ENCODE data around the gene GFRA1. TPM values are rescaled to one million over a fixed set of nuclear protein-coding genes. Genes with fewer than 3 reads are reported as not detected.

Gene GFRA1
- total RNA-seq, 1 experiment from 2014 or later, result 0.30 TPM

DNA sequence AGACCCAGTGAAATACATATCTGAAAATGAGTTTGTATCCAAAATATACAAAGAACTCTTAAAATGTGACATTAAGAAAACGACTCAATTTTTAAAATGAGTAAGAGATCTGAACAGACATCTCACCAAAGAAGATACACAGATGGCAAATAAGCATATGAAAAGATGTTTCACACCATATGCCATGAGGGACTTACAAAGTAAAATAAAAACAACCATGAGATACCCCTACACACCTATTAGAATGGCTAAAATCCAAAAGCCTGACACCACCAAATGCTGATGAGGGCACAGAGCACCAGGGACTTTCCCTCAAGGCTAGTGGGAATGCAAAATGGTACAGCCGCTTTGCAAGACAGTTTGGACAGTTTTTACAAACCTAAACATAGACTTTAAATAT lies 27.9 kb downstream of the GFRA1 start:
- ATAC-seq, result no peak
- Histone ChIP-seq H3K4me3 (replicated peaks in 1 of 2; ENCODE audit: low read depth in 1 of 2, low read length in 2 of 2) (no peak overlapping the region), H2AFZ (ENCODE audit: low read depth, low read length, poor library complexity, severe bottlenecking) (no peak overlapping the region), H3K4me1 (ENCODE audit: control insufficient read depth in 1 of 2, insufficient read depth in 2 of 2, low read length in 2 of 2) (no peaks in the 10 kb centered on the region), H3K79me2 (ENCODE audit: insufficient read depth, low read length) (no peaks in the 10 kb centered on the region), H3K9me3 (ENCODE audit: control insufficient read depth in 1 of 2, insufficient read depth in 1 of 2, low read depth in 1 of 2, low read length in 2 of 2) (no peaks in the 10 kb centered on the region), H3K36me3 (ENCODE audit: control insufficient read depth in 1 of 2, insufficient read depth in 2 of 2, low read length in 2 of 2) (no peaks in the 10 kb centered on the region), H3K9ac (ENCODE audit: low read length) (no peak overlapping the region), H3K9me2 (ENCODE audit: insufficient read depth) (no peaks in the 10 kb centered on the region), H3K27ac (ENCODE audit: low read depth, low read length) (no peak overlapping the region), H3K27me3 (ENCODE audit: insufficient read depth, low read length) (peaks cover 29% of the 10 kb centered on the region), H4K20me1 (ENCODE audit: insufficient read depth) (no peaks in the 10 kb centered on the region), H3K4me2 (ENCODE audit: low read length) (no peak overlapping the region)
- POLR2A ChIA-PET, result no interaction called here
- CTCF ChIA-PET, result no interaction called here
- TF ChIP-seq CEBPB (IDR thresholded peaks at IDR 0.05; ENCODE audit: low read depth) (no peak), FOSL1 (IDR thresholded peaks at IDR 0.05; ENCODE audit: low read depth) (no peak), SP1 (IDR thresholded peaks at IDR 0.05; ENCODE audit: low read depth) (no peak), POLR2A (IDR thresholded peaks at IDR 0.05; ENCODE audit: borderline replicate concordance, extremely low read depth, insufficient read depth, insufficient read length) (no peak), ZNF274 (IDR thresholded peaks at IDR 0.05; ENCODE audit: low read depth, low read length) (no peak), EZH2 (IDR thresholded peaks at IDR 0.05) (no peak), ELF1 (IDR thresholded peaks at IDR 0.05; ENCODE audit: borderline replicate concordance, low read depth) (no peak), POLR2AphosphoS5 (IDR thresholded peaks at IDR 0.05; ENCODE audit: low read depth, low read length) (no peak), SRF (IDR thresholded peaks at IDR 0.05; ENCODE audit: low read depth) (no peak), RAD21 (IDR thresholded peaks at IDR 0.05; ENCODE audit: low read depth) (no peak), EZH2phosphoT487 (IDR thresholded peaks at IDR 0.05; ENCODE audit: borderline replicate concordance) (no peak), ZFX (IDR thresholded peaks at IDR 0.05) (no peak), EGR1 (IDR thresholded peaks at IDR 0.05; ENCODE audit: low read depth) (no peak), YY1 (IDR thresholded peaks at IDR 0.05; ENCODE audit: extremely low read depth, insufficient replicate concordance, low read depth, low read length) (no peak), CBX3 (IDR thresholded peaks at IDR 0.05; ENCODE audit: low read depth) (no peak), SIN3A (IDR thresholded peaks at IDR 0.05; ENCODE audit: low read depth) (no peak)
- TF ChIP-seq, protein P1, sequence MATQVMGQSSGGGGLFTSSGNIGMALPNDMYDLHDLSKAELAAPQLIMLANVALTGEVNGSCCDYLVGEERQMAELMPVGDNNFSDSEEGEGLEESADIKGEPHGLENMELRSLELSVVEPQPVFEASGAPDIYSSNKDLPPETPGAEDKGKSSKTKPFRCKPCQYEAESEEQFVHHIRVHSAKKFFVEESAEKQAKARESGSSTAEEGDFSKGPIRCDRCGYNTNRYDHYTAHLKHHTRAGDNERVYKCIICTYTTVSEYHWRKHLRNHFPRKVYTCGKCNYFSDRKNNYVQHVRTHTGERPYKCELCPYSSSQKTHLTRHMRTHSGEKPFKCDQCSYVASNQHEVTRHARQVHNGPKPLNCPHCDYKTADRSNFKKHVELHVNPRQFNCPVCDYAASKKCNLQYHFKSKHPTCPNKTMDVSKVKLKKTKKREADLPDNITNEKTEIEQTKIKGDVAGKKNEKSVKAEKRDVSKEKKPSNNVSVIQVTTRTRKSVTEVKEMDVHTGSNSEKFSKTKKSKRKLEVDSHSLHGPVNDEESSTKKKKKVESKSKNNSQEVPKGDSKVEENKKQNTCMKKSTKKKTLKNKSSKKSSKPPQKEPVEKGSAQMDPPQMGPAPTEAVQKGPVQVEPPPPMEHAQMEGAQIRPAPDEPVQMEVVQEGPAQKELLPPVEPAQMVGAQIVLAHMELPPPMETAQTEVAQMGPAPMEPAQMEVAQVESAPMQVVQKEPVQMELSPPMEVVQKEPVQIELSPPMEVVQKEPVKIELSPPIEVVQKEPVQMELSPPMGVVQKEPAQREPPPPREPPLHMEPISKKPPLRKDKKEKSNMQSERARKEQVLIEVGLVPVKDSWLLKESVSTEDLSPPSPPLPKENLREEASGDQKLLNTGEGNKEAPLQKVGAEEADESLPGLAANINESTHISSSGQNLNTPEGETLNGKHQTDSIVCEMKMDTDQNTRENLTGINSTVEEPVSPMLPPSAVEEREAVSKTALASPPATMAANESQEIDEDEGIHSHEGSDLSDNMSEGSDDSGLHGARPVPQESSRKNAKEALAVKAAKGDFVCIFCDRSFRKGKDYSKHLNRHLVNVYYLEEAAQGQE (IDR thresholded peaks at IDR 0.05; ENCODE audit: low read depth), result no peak
- TF ChIP-seq, protein P2, sequence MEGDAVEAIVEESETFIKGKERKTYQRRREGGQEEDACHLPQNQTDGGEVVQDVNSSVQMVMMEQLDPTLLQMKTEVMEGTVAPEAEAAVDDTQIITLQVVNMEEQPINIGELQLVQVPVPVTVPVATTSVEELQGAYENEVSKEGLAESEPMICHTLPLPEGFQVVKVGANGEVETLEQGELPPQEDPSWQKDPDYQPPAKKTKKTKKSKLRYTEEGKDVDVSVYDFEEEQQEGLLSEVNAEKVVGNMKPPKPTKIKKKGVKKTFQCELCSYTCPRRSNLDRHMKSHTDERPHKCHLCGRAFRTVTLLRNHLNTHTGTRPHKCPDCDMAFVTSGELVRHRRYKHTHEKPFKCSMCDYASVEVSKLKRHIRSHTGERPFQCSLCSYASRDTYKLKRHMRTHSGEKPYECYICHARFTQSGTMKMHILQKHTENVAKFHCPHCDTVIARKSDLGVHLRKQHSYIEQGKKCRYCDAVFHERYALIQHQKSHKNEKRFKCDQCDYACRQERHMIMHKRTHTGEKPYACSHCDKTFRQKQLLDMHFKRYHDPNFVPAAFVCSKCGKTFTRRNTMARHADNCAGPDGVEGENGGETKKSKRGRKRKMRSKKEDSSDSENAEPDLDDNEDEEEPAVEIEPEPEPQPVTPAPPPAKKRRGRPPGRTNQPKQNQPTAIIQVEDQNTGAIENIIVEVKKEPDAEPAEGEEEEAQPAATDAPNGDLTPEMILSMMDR (IDR thresholded peaks at IDR 0.05 in 2 of 3, conservative IDR thresholded peaks at IDR 0.05 in 1 of 3; ENCODE audit: borderline replicate concordance in 1 of 3, insufficient read depth in 1 of 3, low read depth in 2 of 3, low read length in 2 of 3), result no peak
- TF ChIP-seq, protein P3, sequence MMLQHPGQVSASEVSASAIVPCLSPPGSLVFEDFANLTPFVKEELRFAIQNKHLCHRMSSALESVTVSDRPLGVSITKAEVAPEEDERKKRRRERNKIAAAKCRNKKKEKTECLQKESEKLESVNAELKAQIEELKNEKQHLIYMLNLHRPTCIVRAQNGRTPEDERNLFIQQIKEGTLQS (IDR thresholded peaks at IDR 0.05), result no peak
- TF ChIP-seq, protein P4, sequence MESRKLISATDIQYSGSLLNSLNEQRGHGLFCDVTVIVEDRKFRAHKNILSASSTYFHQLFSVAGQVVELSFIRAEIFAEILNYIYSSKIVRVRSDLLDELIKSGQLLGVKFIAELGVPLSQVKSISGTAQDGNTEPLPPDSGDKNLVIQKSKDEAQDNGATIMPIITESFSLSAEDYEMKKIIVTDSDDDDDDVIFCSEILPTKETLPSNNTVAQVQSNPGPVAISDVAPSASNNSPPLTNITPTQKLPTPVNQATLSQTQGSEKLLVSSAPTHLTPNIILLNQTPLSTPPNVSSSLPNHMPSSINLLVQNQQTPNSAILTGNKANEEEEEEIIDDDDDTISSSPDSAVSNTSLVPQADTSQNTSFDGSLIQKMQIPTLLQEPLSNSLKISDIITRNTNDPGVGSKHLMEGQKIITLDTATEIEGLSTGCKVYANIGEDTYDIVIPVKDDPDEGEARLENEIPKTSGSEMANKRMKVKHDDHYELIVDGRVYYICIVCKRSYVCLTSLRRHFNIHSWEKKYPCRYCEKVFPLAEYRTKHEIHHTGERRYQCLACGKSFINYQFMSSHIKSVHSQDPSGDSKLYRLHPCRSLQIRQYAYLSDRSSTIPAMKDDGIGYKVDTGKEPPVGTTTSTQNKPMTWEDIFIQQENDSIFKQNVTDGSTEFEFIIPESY (IDR thresholded peaks at IDR 0.05; ENCODE audit: extremely low read depth, insufficient replicate concordance, low read length), result no peak
- RAD21 ChIA-PET (ENCODE audit: low non-redundant PET in 1 of 2, low total read pairs in 2 of 2, uncharacterized antibody in 2 of 2, unreplicated experiment in 2 of 2), result no interaction called here
- DNase-seq (ENCODE audit: low read depth, low spot score), result no peak
- intact Hi-C loops (cut with micrococcal nuclease), result no loop called here
- BruUV-seq (replicated peaks), result no TSS peak
